Activated T-cell treated with anti-CD3 and anti-CD28 coated beads, Interleukin-2, amount 50 U/mL, for 4 hours (primary cell): Measurements from ENCODE around the gene U2SURP. TPM values are rescaled to one million over a fixed set of nuclear protein-coding genes. Genes with fewer than 3 reads are reported as not detected.
"Not testable (repeated sequence)": the region's sequence is repeated elsewhere in the genome, so short reads cannot be mapped to it uniquely, and the experiment has no call there.

ENCODE experiments used
- ATAC-seq, 2 donors: fragments of 200-7000 bp; cut with Tn5 transposase; one replicate each; pipeline ENCODE4 v1.10.0; 2021
- DNase-seq: peaks from one replicate; pipeline ENCODE4 v3.0.0-alpha.2; 2020
- H3K27me3 Mint-ChIP-seq: one replicate; pipeline ENCODE4 v1.8.0; 2021; ENCODE audit warnings: low read depth, mixed read lengths
- H3K36me3 Mint-ChIP-seq: one replicate; pipeline ENCODE4 v1.8.0; 2022; ENCODE audit warnings: mixed read lengths; ENCODE audit not compliant: insufficient read depth
- H3K4me1 Mint-ChIP-seq: one replicate; pipeline ENCODE4 v1.8.0; 2021; ENCODE audit warnings: low read depth, mixed read lengths
- H3K4me3 Mint-ChIP-seq: one replicate; pipeline ENCODE4 v1.8.0; 2021; ENCODE audit warnings: mild to moderate bottlenecking, moderate library complexity, mixed read lengths
- H3K9me3 Mint-ChIP-seq: one replicate; pipeline ENCODE4 v1.8.0; 2021; ENCODE audit warnings: mixed read lengths
- total RNA-seq, 3 donors: library from RNA; stranded (reverse); gene quantifications; one replicate each; pipeline ENCODE4 v1.2.1, GENCODE V29; 2021

The U2SURP gene
- total RNA-seq, 3 donors from 2014 or later, result 156 to 178 (median 170) TPM

- H3K4me3 Mint-ChIP-seq, result no peak overlapping the region
- peaks cover 19% of the 10 kb centered on the region for H3K4me1 Mint-ChIP-seq
- H3K27me3 Mint-ChIP-seq, result no peaks in the 10 kb centered on the region
- peaks cover 24% of the 10 kb centered on the region for H3K36me3 Mint-ChIP-seq
- no peaks in the 10 kb centered on the region for H3K9me3 Mint-ChIP-seq
- DNase-seq (no peak), ATAC-seq (peak; percentile 93 to 95)
These were observed 59.5 kb downstream of the U2SURP start for GRCh38 chr3:143060906-143061305.

- H3K4me1 Mint-ChIP-seq, result peaks cover 19% of the 10 kb centered on the region
- no peak overlapping the region for H3K4me3 Mint-ChIP-seq
- ATAC-seq, result no peak
- no peak for DNase-seq
- H3K36me3 Mint-ChIP-seq, result peaks cover 12% of the 10 kb centered on the region
- no peaks in the 10 kb centered on the region for H3K9me3 Mint-ChIP-seq
- H3K27me3 Mint-ChIP-seq, result no peaks in the 10 kb centered on the region
These were observed 61.6 kb downstream of the U2SURP start for GRCh38 chr3:143063018-143063417.

GRCh38 chr3:143064777-143065176 lies 63.4 kb downstream of the U2SURP start:
- H3K36me3 Mint-ChIP-seq, result peaks cover 5% of the 10 kb centered on the region
- no peak for DNase-seq
- H3K4me1 Mint-ChIP-seq, result peaks cover 16% of the 10 kb centered on the region
- no peak for ATAC-seq
- no peaks in the 10 kb centered on the region for H3K27me3 Mint-ChIP-seq
- H3K4me3 Mint-ChIP-seq, result no peak overlapping the region
- H3K9me3 Mint-ChIP-seq, result no peaks in the 10 kb centered on the region

- H3K9me3 Mint-ChIP-seq, result no peaks in the 10 kb centered on the region
- peaks cover 10% of the 10 kb centered on the region for H3K4me1 Mint-ChIP-seq
- ATAC-seq (no peak), DNase-seq (no peak)
- H3K4me3 Mint-ChIP-seq, result no peak overlapping the region
- H3K36me3 Mint-ChIP-seq, result peaks cover 5% of the 10 kb centered on the region
- no peaks in the 10 kb centered on the region for H3K27me3 Mint-ChIP-seq
These were observed 64.0 kb downstream of the U2SURP start for GRCh38 chr3:143065364-143065763.

GRCh38 chr3:143066033-143066432 lies 64.7 kb downstream of the U2SURP start:
- Mint-ChIP-seq H3K4me1 (peaks cover 6% of the 10 kb centered on the region), H3K36me3 (peaks cover 5% of the 10 kb centered on the region), H3K9me3 (no peaks in the 10 kb centered on the region), H3K4me3 (no peak overlapping the region), H3K27me3 (no peaks in the 10 kb centered on the region)
- ATAC-seq, result no peak
- no peak for DNase-seq

- Mint-ChIP-seq H3K9me3 (no peaks in the 10 kb centered on the region), H3K4me1 (no peaks in the 10 kb centered on the region), H3K4me3 (no peak overlapping the region), H3K36me3 (no peaks in the 10 kb centered on the region), H3K27me3 (peaks cover 2% of the 10 kb centered on the region)
- ATAC-seq (no peak), DNase-seq (no peak)
These were observed 65.8 kb downstream of the U2SURP start for GRCh38 chr3:143067201-143067600.

- H3K4me3 Mint-ChIP-seq, result no peak overlapping the region
- no peak for DNase-seq
These were observed 66.7 kb downstream of the U2SURP start for GRCh38 chr3:143068059-143068458.

GRCh38 chr3:143070977-143071551 lies 69.7 kb downstream of the U2SURP start:
- H3K4me3 Mint-ChIP-seq, result no peak overlapping the region
- ATAC-seq (no peak), DNase-seq (no peak)
- H3K36me3 Mint-ChIP-seq, result no peaks in the 10 kb centered on the region
- peaks cover 2% of the 10 kb centered on the region for H3K27me3 Mint-ChIP-seq
- H3K4me1 Mint-ChIP-seq, result no peaks in the 10 kb centered on the region
- no peaks in the 10 kb centered on the region for H3K9me3 Mint-ChIP-seq

More at GRCh38 chr3:143068059-143068458, 66.7 kb downstream of the U2SURP start:
- ATAC-seq, result no peak
- no peaks in the 10 kb centered on the region for H3K36me3 Mint-ChIP-seq
- H3K27me3 Mint-ChIP-seq, result peaks cover 2% of the 10 kb centered on the region
- H3K4me1 Mint-ChIP-seq, result no peaks in the 10 kb centered on the region
- no peaks in the 10 kb centered on the region for H3K9me3 Mint-ChIP-seq

GRCh38 chr3:143071776-143072175 lies 70.4 kb downstream of the U2SURP start:
- DNase-seq (no peak), ATAC-seq (no peak)
- no peaks in the 10 kb centered on the region for H3K36me3 Mint-ChIP-seq
- H3K4me1 Mint-ChIP-seq, result no peaks in the 10 kb centered on the region
- peaks cover 2% of the 10 kb centered on the region for H3K27me3 Mint-ChIP-seq
- H3K4me3 Mint-ChIP-seq, result no peak overlapping the region
- no peaks in the 10 kb centered on the region for H3K9me3 Mint-ChIP-seq

GRCh38 chr3:143072298-143073020 lies 71.1 kb downstream of the U2SURP start:
- H3K9me3 Mint-ChIP-seq, H3K4me1 Mint-ChIP-seq, DNase-seq, ATAC-seq, H3K36me3 Mint-ChIP-seq, H3K27me3 Mint-ChIP-seq, H3K4me3 Mint-ChIP-seq: not testable (repeated sequence)

- DNase-seq, H3K36me3 Mint-ChIP-seq, H3K4me3 Mint-ChIP-seq, H3K9me3 Mint-ChIP-seq, H3K4me1 Mint-ChIP-seq, H3K27me3 Mint-ChIP-seq, ATAC-seq: not testable (repeated sequence)
These were observed 72.2 kb downstream of the U2SURP start for GRCh38 chr3:143073541-143073940.

GRCh38 chr3:143073983-143074382 lies 72.6 kb downstream of the U2SURP start:
- DNase-seq, H3K27me3 Mint-ChIP-seq, H3K4me1 Mint-ChIP-seq, H3K4me3 Mint-ChIP-seq, H3K36me3 Mint-ChIP-seq, H3K9me3 Mint-ChIP-seq, ATAC-seq: not testable (repeated sequence)

GRCh38 chr3:143078883-143079282 lies 77.5 kb downstream of the U2SURP start:
- DNase-seq, result no peak
- H3K27me3 Mint-ChIP-seq, result peaks cover 6% of the 10 kb centered on the region
- no peaks in the 10 kb centered on the region for H3K9me3 Mint-ChIP-seq

GRCh38 chr3:143080196-143080595 lies 78.8 kb downstream of the U2SURP start:
- DNase-seq (no peak), ATAC-seq (no peak)
- no peaks in the 10 kb centered on the region for H3K36me3 Mint-ChIP-seq
- H3K4me1 Mint-ChIP-seq, result peaks cover 14% of the 10 kb centered on the region
- H3K4me3 Mint-ChIP-seq, result no peak overlapping the region
- no peaks in the 10 kb centered on the region for H3K9me3 Mint-ChIP-seq
- peaks cover 11% of the 10 kb centered on the region for H3K27me3 Mint-ChIP-seq

More at GRCh38 chr3:143078883-143079282, 77.5 kb downstream of the U2SURP start:
- H3K4me3 Mint-ChIP-seq, result no peak overlapping the region
- peaks cover 14% of the 10 kb centered on the region for H3K4me1 Mint-ChIP-seq
- no peak for ATAC-seq
- no peaks in the 10 kb centered on the region for H3K36me3 Mint-ChIP-seq

GRCh38 chr3:143081365-143081764 lies 80.0 kb downstream of the U2SURP start:
- ATAC-seq (no peak), DNase-seq (no peak)
- Mint-ChIP-seq H3K4me1 (peaks cover 14% of the 10 kb centered on the region), H3K27me3 (peaks cover 11% of the 10 kb centered on the region), H3K4me3 (no peak overlapping the region), H3K9me3 (no peaks in the 10 kb centered on the region), H3K36me3 (no peaks in the 10 kb centered on the region)
